Globus pallidus (tissue), 1 donor: Measurements from ENCODE around the gene SCAF4.
"Not testable (repeated sequence)": the region's sequence is repeated elsewhere in the genome, so short reads cannot be mapped to it uniquely, and the experiment has no call there.

Experiments
- DNase-seq: peaks from one replicate; pipeline ENCODE4 v3.0.0-alpha.2; 2015; ENCODE audit warnings: low spot score

SCAF4 gene

DNA sequence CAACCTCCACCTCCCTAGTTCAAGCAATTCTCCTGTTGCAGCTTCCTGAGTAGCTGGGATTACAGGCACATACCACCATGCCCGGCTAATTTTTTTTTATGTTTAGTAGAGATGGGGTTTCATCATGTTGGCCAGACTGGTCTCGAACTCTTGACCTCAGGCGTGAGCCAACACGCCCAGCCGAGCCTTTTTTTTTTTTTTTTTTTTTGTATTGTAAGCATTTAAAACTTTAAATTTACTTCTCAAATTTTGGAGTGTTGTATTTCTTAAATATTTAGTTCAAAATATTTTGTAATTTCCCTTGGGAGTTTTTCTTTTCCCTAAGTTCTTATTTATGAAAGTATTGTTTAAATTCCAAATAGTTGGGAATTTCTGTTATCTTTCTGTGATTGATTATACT is 9.2 kb upstream of the SCAF4 start:
- DNase-seq = no peak

- DNase-seq = not testable (repeated sequence)
Measured at GRCh38 chr21:31737586-31738397, 5.9 kb upstream of the SCAF4 start.

- DNase-seq = no peak
Measured at GRCh38 chr21:31735511-31735992, 3.6 kb upstream of the SCAF4 start.

- no peak for DNase-seq
Measured at GRCh38 chr21:31733551-31734149, 1.7 kb upstream of the SCAF4 start.

DNA sequence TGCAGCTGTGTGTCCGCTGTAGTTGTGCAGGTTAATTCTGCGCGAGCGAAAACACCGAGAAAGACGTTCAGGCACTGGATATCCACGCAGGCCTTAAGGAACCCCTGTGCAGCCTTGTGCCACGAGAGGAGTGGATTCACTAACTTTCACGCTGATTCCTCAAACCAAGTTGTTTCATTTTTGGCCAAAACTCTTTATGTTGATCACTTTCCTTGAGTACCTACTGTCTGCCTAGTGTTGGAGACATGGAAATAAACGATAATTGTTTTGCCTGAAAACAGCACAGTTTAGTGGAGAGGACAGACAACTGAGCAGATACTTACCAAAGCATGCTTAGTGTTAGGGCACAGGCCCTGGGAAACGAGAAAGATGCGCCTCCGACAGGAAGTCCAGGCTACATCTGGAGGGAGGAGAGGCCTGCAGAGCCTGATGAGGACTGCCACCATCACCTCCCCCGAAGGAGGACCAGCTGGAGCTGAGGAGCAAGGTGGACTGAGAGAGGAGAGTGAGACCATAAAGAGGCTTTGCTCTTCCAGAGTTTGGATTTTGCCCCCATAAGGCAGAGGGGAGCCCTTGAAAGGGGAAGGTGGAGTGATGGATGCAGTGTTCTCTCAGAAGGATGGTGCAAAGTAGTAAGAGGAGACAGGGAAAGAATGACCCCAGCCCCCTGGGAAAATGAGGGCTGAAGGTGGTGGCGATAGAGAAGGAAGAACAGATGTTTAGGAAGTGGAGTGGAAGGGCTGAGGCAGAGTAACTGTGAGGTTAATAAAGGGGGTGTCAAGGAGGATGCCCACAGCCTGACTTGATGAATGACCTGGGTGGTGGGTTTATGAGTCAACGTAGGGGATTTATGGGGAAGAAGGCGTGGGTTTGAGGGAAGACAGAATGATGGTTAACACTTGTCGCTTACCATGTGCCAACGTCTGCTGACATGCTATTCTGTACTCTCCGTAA is 956 bp upstream of the SCAF4 start:
- peak; percentile 62 for DNase-seq

- DNase-seq = peak; percentile 25
Measured at GRCh38 chr21:31731056-31731856, 662 bp downstream of the SCAF4 start.

DNA sequence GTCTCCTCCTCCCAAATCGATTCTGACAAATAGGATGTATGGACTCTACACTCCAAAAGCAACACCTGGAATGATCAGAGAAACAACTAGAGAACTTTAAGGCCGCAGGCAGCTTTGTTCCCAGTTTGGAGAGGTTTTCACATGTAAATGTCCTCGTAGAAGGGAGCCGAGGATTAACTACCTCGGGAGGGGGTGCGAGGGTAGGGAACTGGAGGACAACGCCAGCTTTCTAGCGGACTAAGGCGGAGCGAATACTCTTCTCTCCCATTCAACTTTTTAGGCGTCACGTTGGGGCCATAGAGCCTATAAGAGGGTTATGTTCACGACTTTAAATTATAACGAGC is 1.2 kb downstream of the SCAF4 start:
- peak; percentile 23 for DNase-seq

GRCh38 chr21:31729622-31730343 is 2.1 kb downstream of the SCAF4 start:
- no peak for DNase-seq

DNA sequence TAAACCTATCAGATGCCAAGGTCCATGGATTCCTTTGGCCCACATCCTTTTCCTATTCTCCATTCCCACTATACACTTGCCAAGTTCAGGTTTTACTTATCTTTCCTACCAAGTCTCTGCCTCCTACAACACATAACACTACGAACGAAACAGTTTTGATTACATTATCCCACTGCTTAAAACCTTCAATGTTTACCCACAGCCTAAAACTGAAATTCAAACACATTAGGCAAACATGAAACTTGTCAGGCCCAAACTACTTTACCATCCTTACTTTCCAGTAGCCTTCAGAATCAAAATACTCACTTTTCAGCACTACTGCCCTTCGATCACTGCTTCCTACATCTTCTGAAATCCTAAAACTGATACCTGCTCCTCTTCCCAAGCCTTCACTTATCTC is 3.0 kb downstream of the SCAF4 start:
- DNase-seq = no peak

- no peak for DNase-seq
Measured at GRCh38 chr21:31728191-31728590, 3.7 kb downstream of the SCAF4 start.

DNA sequence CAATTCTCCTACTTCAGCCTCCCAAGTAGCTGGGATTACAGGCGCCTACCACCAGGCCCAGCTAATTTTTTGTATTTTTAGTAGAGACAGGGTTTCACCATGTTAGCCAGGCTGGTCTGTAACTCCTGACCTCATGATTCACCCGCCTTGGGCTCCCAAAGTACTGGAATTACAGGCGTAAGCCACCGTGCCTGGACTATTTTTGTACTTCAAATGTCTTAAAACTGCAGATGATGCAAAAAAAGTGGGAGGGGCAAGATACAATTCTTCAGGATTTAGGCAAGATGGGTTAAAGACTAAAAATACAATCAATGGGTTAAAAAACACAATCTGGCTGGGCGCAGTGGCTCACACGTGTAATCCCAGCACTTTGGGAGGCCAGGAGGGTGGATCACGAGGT is 4.7 kb downstream of the SCAF4 start:
- DNase-seq = no peak

GRCh38 chr21:31726407-31726806 is 5.5 kb downstream of the SCAF4 start:
- DNase-seq = no peak

GRCh38 chr21:31725202-31725839 is 6.6 kb downstream of the SCAF4 start:
- DNase-seq = no peak

DNA sequence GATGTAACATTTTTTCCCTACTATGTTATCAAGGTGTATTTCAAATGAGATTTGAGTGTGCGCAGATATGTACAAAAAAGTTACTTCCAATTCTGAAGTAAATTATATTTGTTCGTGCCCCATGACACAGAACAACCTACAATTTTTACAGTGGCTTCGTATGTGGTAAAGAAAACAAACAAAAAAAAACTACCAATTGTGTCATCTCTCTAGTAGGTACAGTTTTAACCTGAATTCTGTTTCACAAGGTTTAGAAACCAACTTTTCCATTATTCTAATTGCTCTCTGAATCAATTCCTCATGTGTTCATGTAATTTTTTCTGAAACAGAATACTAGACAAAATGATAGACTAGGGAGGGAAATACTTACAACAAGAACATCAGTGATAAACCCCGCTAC is 7.4 kb downstream of the SCAF4 start:
- no peak for DNase-seq

DNA sequence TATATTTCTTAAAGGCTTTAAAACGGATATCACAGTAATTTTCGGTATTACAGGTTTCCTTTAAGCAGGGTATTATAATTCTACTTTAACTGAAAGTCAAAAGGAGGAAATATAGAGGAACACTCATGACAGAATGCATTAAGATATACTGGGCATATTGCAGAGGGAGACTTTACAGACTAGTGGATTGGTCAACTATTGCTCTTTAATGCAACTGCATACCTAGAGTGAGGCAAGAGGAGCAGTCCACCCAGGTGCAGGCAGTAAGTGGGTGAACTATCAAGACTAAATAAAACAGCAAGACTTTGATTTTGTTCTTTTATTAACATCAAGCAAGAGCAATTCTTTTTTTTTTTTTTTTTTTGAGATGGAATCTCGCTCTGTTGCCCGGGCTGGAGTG is 10.5 kb downstream of the SCAF4 start:
- no peak for DNase-seq

GRCh38 chr21:31720739-31721138 is 11.2 kb downstream of the SCAF4 start:
- no peak for DNase-seq

GRCh38 chr21:31720330-31720729 is 11.6 kb downstream of the SCAF4 start:
- no peak for DNase-seq

GRCh38 chr21:31716106-31716505 is 15.8 kb downstream of the SCAF4 start:
- no peak for DNase-seq

- DNase-seq = no peak
Measured at GRCh38 chr21:31714741-31715365, 17.1 kb downstream of the SCAF4 start.
